ENCODE data around the gene SLC5A9. TPM values are rescaled to one million over a fixed set of nuclear protein-coding genes. Genes with fewer than 3 reads are reported as not detected.

Gene SLC5A9
- total RNA-seq, 2 donors from 2014 or later, result not detected

GRCh38 chr1:48250572-48250971, 28.1 kb downstream of the SLC5A9 start:
- no peaks in the 10 kb centered on the region for H3K36me3 ChIP-seq
- ATAC-seq (ENCODE audit: insufficient number of reproducible peaks, low FRiP score, low read depth), result no peak
- no peak for TF ChIP-seq CTCF (IDR thresholded peaks at IDR 0.05)

GRCh38 chr1:48251323-48251722, 28.8 kb downstream of the SLC5A9 start:
- no peak for DNase-seq (ENCODE audit: low spot score)
- TF ChIP-seq CTCF (IDR thresholded peaks at IDR 0.05), result no peak
- Histone ChIP-seq H3K4me1 (ENCODE audit: control insufficient read depth in 1 of 2, low read depth in 2 of 2) (peaks cover 0 to 3% of the 10 kb centered on the region in 2 donors), H3K4me3 (no peak overlapping the region), H3K36me3 (no peaks in the 10 kb centered on the region), H3K27me3 (replicated peaks; ENCODE audit: insufficient read depth) (no peaks in the 10 kb centered on the region), H3K27ac (no peak overlapping the region), H3K9me3 (no peaks in the 10 kb centered on the region)
- no peak for ATAC-seq (ENCODE audit: insufficient number of reproducible peaks, low FRiP score, low read depth)

More at GRCh38 chr1:48250572-48250971, 28.1 kb downstream of the SLC5A9 start:
- H3K4me3 ChIP-seq, result no peak overlapping the region
- H3K27ac ChIP-seq, result no peak overlapping the region
- no peak for DNase-seq (ENCODE audit: low spot score)
- peaks cover 0 to 5% of the 10 kb centered on the region in 2 donors for H3K4me1 ChIP-seq (ENCODE audit: control insufficient read depth in 1 of 2, low read depth in 2 of 2)
- H3K9me3 ChIP-seq, result no peaks in the 10 kb centered on the region
- H3K27me3 ChIP-seq (replicated peaks; ENCODE audit: insufficient read depth), result no peaks in the 10 kb centered on the region

GRCh38 chr1:48251821-48252220, 29.3 kb downstream of the SLC5A9 start:
- H3K36me3 ChIP-seq, result no peaks in the 10 kb centered on the region
- TF ChIP-seq CTCF (IDR thresholded peaks at IDR 0.05), result no peak
- no peaks in the 10 kb centered on the region for H3K9me3 ChIP-seq
- H3K4me3 ChIP-seq, result no peak overlapping the region
- no peak for ATAC-seq (ENCODE audit: insufficient number of reproducible peaks, low FRiP score, low read depth)
- no peak overlapping the region for H3K27ac ChIP-seq
- no peaks in the 10 kb centered on the region for H3K27me3 ChIP-seq (replicated peaks; ENCODE audit: insufficient read depth)
- DNase-seq (ENCODE audit: low spot score), result no peak
- peaks cover 0 to under 1% of the 10 kb centered on the region in 2 donors for H3K4me1 ChIP-seq (ENCODE audit: control insufficient read depth in 1 of 2, low read depth in 2 of 2)

- Histone ChIP-seq H3K9me3 (no peaks in the 10 kb centered on the region), H3K36me3 (no peaks in the 10 kb centered on the region), H3K4me3 (no peak overlapping the region), H3K4me1 (ENCODE audit: control insufficient read depth in 1 of 2, low read depth in 2 of 2) (no peaks in the 10 kb centered on the region), H3K27ac (no peak overlapping the region), H3K27me3 (replicated peaks; ENCODE audit: insufficient read depth) (no peaks in the 10 kb centered on the region)
- TF ChIP-seq CTCF (IDR thresholded peaks at IDR 0.05), result no peak
- DNase-seq (ENCODE audit: low spot score), result no peak
- no peak for ATAC-seq (ENCODE audit: insufficient number of reproducible peaks, low FRiP score, low read depth)
Measured at GRCh38 chr1:48254254-48254653, 31.7 kb downstream of the SLC5A9 start.

- no peak for TF ChIP-seq CTCF (IDR thresholded peaks at IDR 0.05)
- ATAC-seq (ENCODE audit: insufficient number of reproducible peaks, low FRiP score, low read depth) (no peak), DNase-seq (ENCODE audit: low spot score) (no peak)
- H3K4me3 ChIP-seq, result no peak overlapping the region
- no peaks in the 10 kb centered on the region for H3K9me3 ChIP-seq
- H3K27me3 ChIP-seq (replicated peaks; ENCODE audit: insufficient read depth), result no peaks in the 10 kb centered on the region
- peaks cover 7 to 10% of the 10 kb centered on the region in 2 donors for H3K4me1 ChIP-seq (ENCODE audit: control insufficient read depth in 1 of 2, low read depth in 2 of 2)
- H3K36me3 ChIP-seq, result no peaks in the 10 kb centered on the region
- no peak overlapping the region for H3K27ac ChIP-seq
Measured at GRCh38 chr1:48258106-48258505, 35.6 kb downstream of the SLC5A9 start.

Data from thoracic aorta (tissue), 2 donors.